SW 1271 (cell line): ENCODE data around the gene CCDC188.

ENCODE experiments used
- DNase-seq, 2 experiments: peaks; one replicate each; lab custom pipeline; 2025; lab: John Stamatoyannopoulos, UW

CCDC188 gene

GRCh38 chr22:20116951-20117632 is 33.8 kb downstream of the CCDC188 start, which contains the start of gene TRMT2A:
TSS of gene TRMT2A (minus strand) at chr22:20117226. CDS start at chr22:20116906, 320 bp downstream.
- DNase-seq, result peak; percentile 65 to 90

- no peak for DNase-seq
These were observed 34.4 kb downstream of the CCDC188 start for GRCh38 chr22:20116376-20116950.

DNA sequence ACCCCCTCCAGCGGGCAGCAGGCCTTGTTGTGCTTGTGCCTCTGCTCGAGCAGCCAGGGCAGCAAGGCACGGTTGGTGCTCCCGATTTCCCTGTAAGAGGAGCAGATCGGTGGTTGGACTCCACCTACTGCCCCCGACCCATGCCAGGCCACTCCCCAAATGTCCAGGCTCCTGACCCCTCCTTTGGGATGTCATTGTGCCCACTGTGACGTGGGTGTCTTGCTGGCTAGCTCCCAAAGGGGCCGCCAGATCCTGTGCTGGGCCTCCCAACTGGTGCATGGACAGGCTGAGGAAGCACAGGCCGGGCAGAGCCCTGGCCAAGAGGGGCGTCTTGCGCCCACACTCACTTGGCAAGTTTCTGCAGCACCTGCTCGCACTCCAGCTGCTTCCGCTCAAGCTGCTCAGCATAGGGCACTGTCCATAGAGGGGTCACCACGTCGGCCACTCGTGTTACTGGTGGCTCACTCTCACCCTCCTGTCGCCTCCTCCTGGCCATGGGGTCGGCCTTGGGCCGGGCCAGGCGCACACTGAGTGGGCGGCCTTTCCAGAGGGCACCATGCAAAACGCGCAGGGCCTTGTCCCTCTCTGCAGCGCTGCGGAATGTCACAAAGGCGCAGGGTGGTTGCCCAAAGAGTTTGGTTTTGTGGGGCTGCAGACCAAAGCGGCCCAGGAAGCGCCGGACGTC is 35.0 kb downstream of the CCDC188 start, which contains the start of gene RANBP1:
TSS of gene RANBP1 (plus strand) at position 414 of the 685 bp plus-strand sequence. CDS start at position 495, 81 bp downstream.
- no peak for DNase-seq

GRCh38 chr22:20114506-20115475 is 36.1 kb downstream of the CCDC188 start:
- DNase-seq, result no peak

GRCh38 chr22:20113551-20114310 is 37.1 kb downstream of the CCDC188 start:
- DNase-seq, result no peak

- no peak for DNase-seq
These were observed 38.0 kb downstream of the CCDC188 start for GRCh38 chr22:20112623-20113511.

- DNase-seq, result no peak
These were observed 38.9 kb downstream of the CCDC188 start for GRCh38 chr22:20111689-20112622.

DNA sequence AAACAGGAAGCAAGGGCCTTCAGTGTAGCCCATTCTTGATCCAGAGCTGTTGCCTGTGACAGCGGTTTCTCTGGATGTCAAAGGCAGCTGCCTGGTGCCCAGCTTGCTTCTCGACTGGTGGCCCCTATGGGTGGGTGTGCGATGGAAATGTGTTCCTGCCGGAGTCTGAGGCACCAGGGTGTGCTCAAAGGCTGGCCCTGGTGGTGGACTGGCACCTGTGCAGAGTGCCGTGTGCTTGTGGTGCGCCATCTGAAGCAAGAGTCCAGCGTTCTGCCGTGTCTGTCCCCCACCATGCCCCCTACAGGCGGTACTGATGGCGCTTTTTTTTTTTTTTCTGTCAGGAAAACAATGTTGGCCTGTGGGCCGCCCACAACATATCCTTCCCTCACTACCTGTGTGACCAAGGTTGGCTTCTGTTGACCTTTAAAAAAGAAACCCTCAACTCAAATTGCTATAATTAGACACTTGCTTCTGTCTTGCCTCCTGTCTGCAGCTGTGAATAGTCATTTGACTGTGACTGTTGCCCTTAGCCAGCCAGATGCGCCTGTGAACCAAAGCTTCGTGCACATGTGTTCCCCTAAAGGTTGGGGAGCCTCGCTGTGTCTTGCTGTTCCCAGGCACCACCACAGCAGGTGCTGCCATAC is 39.7 kb downstream of the CCDC188 start:
- DNase-seq, result no peak

DNA sequence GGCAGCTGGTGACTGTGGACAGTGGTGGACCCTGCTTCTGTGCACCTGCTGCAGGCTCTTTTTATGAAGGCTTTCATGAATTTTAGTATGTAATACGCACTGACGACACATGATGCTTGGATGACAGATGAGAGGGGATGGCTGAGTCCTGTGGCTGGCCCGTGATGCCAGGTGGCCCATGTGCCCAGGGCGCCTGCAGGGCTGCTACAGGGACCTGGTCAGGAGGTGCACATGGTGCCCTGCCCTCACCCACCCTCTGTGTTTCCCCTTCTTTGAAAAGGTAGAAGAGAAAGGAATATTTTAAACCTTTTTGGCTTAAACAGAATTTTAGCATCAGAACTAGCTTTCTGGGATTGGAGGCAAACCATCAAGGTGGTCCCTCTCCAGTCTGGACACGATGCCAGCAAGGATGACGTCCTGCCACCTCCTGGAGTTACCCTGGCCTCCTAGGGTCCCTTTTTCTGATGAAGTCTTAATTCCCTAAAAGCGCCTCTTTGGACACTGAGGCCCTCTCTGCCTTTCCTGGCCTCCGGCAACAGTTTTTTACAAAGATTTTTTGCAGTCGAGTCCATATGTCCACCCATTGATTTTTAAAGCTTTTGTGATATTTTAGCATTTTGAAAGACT is 40.4 kb downstream of the CCDC188 start:
- no peak for DNase-seq

- no peak for DNase-seq
These were observed 41.2 kb downstream of the CCDC188 start for GRCh38 chr22:20109411-20110358.

DNA sequence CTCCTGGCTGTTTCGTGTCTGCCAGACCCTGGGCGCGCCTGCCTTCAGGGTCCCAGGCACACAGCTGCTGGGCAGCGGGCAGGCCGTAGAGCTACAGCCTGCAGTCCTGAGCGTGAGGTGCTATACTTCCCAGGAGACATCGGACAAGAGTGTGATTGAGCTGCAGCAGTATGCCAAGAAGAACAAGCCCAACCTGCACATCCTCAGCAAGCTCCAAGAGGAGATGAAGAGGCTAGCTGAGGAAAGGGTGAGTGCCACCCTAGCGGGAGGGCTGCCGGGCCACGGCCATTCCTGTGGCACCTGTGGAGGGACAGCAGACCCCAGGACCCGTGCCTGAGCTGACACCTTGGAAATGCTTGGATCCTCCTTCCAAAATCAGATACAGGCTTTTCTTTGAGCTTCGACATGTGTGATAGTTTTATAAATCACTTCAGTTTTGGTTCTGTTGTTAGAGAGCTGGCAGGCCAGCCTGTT is 42.1 kb downstream of the CCDC188 start:
- DNase-seq, result no peak

DNA sequence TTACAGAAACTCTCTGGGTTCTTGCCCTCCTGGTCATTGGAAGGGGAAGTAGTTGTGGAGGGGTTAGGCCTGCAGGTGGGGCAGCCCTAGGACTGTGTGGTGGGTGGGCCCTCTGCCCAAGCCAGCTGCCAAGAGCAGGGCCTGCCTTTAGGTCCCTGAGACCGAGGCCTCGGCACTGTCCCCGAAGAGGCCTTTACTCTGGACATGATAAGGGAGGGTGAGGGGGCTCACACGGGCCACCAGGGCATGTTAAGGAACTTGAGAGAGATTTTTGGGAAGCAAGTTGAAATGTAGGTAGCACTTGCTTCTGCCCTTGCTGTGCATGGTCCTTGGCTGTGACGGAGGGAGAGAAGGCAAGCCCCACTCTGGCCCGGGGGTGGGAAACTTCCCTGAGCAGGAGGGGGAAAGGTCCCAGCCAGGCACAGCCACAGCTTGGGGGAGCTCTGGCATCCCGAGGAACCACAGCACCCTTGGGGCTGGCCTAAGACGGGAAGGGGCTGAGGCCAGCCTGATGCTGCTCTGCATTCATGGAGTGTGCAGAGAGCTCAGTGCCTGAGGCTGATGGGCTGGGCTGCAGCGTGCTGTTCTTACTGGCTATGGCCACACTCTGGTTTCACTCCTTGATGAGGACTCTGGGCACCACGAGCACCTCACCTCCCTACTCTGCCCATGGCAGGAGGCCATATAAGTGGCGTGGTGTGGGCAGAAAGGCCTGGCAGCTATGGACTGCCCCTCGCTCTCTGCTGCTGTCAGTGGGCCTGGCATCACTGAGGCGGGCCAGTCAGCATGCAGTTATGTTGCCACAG is 42.7 kb downstream of the CCDC188 start:
- no peak for DNase-seq

DNA sequence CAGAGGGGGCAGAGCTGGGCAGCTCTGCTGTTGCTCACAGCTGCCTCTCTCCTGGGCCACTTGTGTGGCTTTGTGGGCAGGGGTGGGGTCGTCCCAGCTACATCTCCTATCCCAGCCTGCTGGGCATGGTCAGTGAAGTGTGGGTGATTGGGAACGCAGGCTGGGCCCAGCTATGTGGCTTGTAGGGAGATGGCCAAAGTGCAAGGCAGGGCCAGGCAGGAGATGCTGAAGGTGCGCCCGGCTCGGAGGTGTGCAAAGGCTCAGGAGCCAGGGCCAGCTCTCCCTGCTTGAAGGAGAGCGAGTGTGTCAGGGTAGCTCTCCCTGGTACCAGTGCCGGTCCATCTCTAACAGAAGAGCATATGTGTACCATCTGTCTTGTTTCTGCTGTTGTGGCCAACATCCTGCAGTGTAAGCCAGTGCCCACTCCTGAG is 43.4 kb downstream of the CCDC188 start:
- DNase-seq, result no peak

DNA sequence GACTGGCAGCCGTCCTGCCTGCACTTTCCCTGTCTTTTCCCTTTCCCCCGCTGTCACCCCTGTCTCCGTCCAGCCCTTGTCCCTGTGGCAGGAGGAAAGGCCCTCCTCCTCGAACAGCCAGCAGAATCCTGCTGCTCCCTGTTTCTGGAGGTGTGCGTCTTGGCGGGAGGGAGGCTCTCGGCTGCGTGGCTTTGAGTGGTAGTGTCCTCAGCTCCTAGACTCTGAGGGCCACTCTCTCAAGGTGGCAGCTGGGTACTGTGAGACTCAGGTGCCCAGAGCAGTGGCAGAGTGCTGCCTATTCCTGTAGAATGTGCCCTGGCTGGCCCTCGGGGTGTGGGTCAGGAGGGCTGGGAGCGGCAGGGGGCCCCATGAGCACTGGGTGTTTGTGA is 44.0 kb downstream of the CCDC188 start:
- DNase-seq, result no peak

- no peak for DNase-seq
These were observed 44.5 kb downstream of the CCDC188 start for GRCh38 chr22:20106205-20106848.
